H1 (cell line): ENCODE results near the gene DAZL. TPM values are rescaled to one million over a fixed set of nuclear protein-coding genes. Genes with fewer than 3 reads are reported as not detected.

ENCODE experiments used
- CTCF ChIA-PET: fragments of 300-600 bp; sonication (Branson Sonifier 250); formaldehyde crosslinking; loops from one replicate; lab custom pipeline; 2021; ENCODE audit not compliant: partially characterized antibody; lab: Charles Lee
- POLR2A ChIA-PET: fragments of 300-600 bp; sonication (Branson Sonifier 250); formaldehyde crosslinking; loops from one replicate; lab custom pipeline; 2021; ENCODE audit warnings: inconsistent platforms; ENCODE audit not compliant: partially characterized antibody; lab: Charles Lee
- DNase-seq, 2 experiments: peaks; one replicate each; pipeline versions ENCODE4 v3.0.0 to v3.0.0-alpha.2; 2010 to 2022; ENCODE audit warnings: low spot score in 2 of 2, low read depth in 1 of 2, mixed read lengths in 1 of 2
- FAIRE-seq: peaks from 2 replicates; lab custom pipeline; 2011; peaks lifted over from hg19 to GRCh38; lab: Jason Lieb, UNC
- H2AFZ ChIP-seq: 2 replicates; pipeline ENCODE4 v1.8.1; 2012; ENCODE audit warnings: low read length, inconsistent platforms
- H2AK5ac ChIP-seq: 2 replicates; pipeline ENCODE4 v1.6.1; 2013; ENCODE audit warnings: low read depth, low read length
- H2BK120ac ChIP-seq: replicated peaks from 2 replicates; pipeline ENCODE3; 2013; ENCODE audit warnings: low read depth, low read length, inconsistent platforms
- H2BK12ac ChIP-seq: 2 replicates; pipeline ENCODE4 v1.6.1; 2013; ENCODE audit warnings: low read depth, low read length
- H2BK15ac ChIP-seq: 2 replicates; pipeline ENCODE4 v1.6.1; 2013; ENCODE audit warnings: low read length
- H2BK20ac ChIP-seq: 2 replicates; pipeline ENCODE4 v1.6.1; 2013; ENCODE audit warnings: low read length
- H2BK5ac ChIP-seq: 2 replicates; pipeline ENCODE4 v1.6.1; 2013; ENCODE audit warnings: low read depth, low read length
- H3K14ac ChIP-seq: 2 replicates; pipeline ENCODE4 v1.6.1; 2013; ENCODE audit warnings: inconsistent platforms; ENCODE audit not compliant: insufficient read length
- H3K18ac ChIP-seq: 2 replicates; pipeline ENCODE4 v1.6.1; 2013; ENCODE audit warnings: low read length; ENCODE audit errors: extremely low read depth
- H3K23ac ChIP-seq: 2 replicates; pipeline ENCODE4 v1.6.1; 2013; ENCODE audit warnings: inconsistent platforms; ENCODE audit not compliant: insufficient read length
- H3K23me2 ChIP-seq: 2 replicates; pipeline ENCODE4 v1.6.1; 2013; ENCODE audit warnings: low read depth, low read length
- H3K27ac ChIP-seq: 2 replicates; pipeline ENCODE4 v1.6.1; 2011; ENCODE audit warnings: low read depth, low read length, inconsistent platforms
- H3K27me3 ChIP-seq, 4 experiments: replicated peaks in 1 of 4; 1 replicate in 1 of 4; 2 replicates in 3 of 4; pipeline versions ENCODE4 v1.6.1 to v1.8.1; 2011 to 2013; ENCODE audit warnings: low read length in 3 of 4, mild to moderate bottlenecking in 3 of 4, inconsistent platforms in 2 of 4, mixed read lengths in 2 of 4, moderate library complexity in 1 of 4; ENCODE audit not compliant: control insufficient read depth in 3 of 4, insufficient read depth in 3 of 4; ENCODE audit errors: extremely low read depth in 1 of 4
- H3K36me3 ChIP-seq, 4 experiments: 2 replicates each; pipeline versions ENCODE4 v1.6.1 to v1.8.1; 2011 to 2013; ENCODE audit warnings: mild to moderate bottlenecking in 4 of 4, low read length in 3 of 4, moderate library complexity in 2 of 4, control low read depth in 1 of 4, inconsistent platforms in 1 of 4; ENCODE audit not compliant: insufficient read depth in 4 of 4, control insufficient read depth in 2 of 4
- H3K4ac ChIP-seq: replicated peaks from 2 replicates; pipeline ENCODE3; 2013; ENCODE audit warnings: low read length, low read depth, mixed read lengths, inconsistent platforms; ENCODE audit not compliant: insufficient read length
- H3K4me1 ChIP-seq, 4 experiments: replicated peaks in 1 of 4; 1 replicate in 1 of 4; 2 replicates in 3 of 4; pipeline versions ENCODE4 v1.6.1 to v1.8.1; 2011 to 2013; ENCODE audit warnings: low read length in 3 of 4, inconsistent platforms in 2 of 4, mixed read lengths in 1 of 4; ENCODE audit not compliant: insufficient read depth in 4 of 4, control insufficient read depth in 3 of 4
- H3K4me2 ChIP-seq, 2 experiments: 2 replicates each; pipeline versions ENCODE4 v1.6.1 to v1.8.1; 2011 to 2013; ENCODE audit warnings: low read depth in 2 of 2, low read length in 2 of 2, control low read depth in 1 of 2, inconsistent platforms in 1 of 2, mild to moderate bottlenecking in 1 of 2; ENCODE audit not compliant: insufficient read depth in 1 of 2
- H3K4me3 ChIP-seq, 4 experiments: fragments of 200-600, 300-600 bp in 1 of 4; sonication (generic), shearing (Covaris generic), sonication (Bioruptor Twin) in 1 of 4; 2 replicates each; pipeline versions ENCODE4 v1.5.1 to v1.8.1; 2011 to 2016; ENCODE audit warnings: low read length in 4 of 4, low read depth in 3 of 4, control low read depth in 2 of 4, inconsistent platforms in 2 of 4, mild to moderate bottlenecking in 2 of 4, mixed read lengths in 1 of 4, moderate library complexity in 1 of 4; ENCODE audit not compliant: insufficient read depth in 2 of 4; ENCODE audit errors: extremely low read depth in 1 of 4
- H3K56ac ChIP-seq: replicated peaks from 2 replicates; pipeline ENCODE3; 2013; ENCODE audit warnings: low read depth, mild to moderate bottlenecking, mixed read lengths, low read length, inconsistent platforms; ENCODE audit not compliant: insufficient read length
- H3K79me1 ChIP-seq: 2 replicates; pipeline ENCODE4 v1.6.1; 2013; ENCODE audit warnings: low read depth, low read length, control low read depth
- H3K79me2 ChIP-seq, 2 experiments: 2 replicates each; pipeline versions ENCODE4 v1.6.1 to v1.8.1; 2012 to 2013; ENCODE audit warnings: low read length in 2 of 2, mild to moderate bottlenecking in 2 of 2, inconsistent platforms in 1 of 2; ENCODE audit not compliant: insufficient read depth in 2 of 2, control insufficient read depth in 1 of 2
- H3K9ac ChIP-seq, 4 experiments: replicated peaks in 1 of 4; 1 replicate in 1 of 4; 2 replicates in 3 of 4; pipeline versions ENCODE4 v1.6.1 to v1.8.1; 2011 to 2013; ENCODE audit warnings: low read depth in 3 of 4, low read length in 3 of 4, control low read depth in 2 of 4, mild to moderate bottlenecking in 2 of 4, moderate library complexity in 2 of 4, inconsistent platforms in 1 of 4; ENCODE audit errors: extremely low read depth in 1 of 4
- H3K9me3 ChIP-seq, 2 experiments: 2 replicates each; pipeline versions ENCODE4 v1.6.1 to v1.8.1; 2012 to 2013; ENCODE audit warnings: mild to moderate bottlenecking in 2 of 2, moderate library complexity in 2 of 2, control low read depth in 1 of 2, inconsistent platforms in 1 of 2, low read depth in 1 of 2, low read length in 1 of 2, mixed read lengths in 1 of 2; ENCODE audit not compliant: insufficient read depth in 2 of 2
- H4K20me1 ChIP-seq, 2 experiments: replicated peaks in 1 of 2; 2 replicates each; pipeline versions ENCODE3 to v1.8.1; 2011 to 2013; ENCODE audit warnings: inconsistent platforms in 2 of 2, low read length in 2 of 2, mild to moderate bottlenecking in 1 of 2; ENCODE audit not compliant: insufficient read depth in 2 of 2, control insufficient read depth in 1 of 2
- H4K5ac ChIP-seq: 2 replicates; pipeline ENCODE4 v1.6.1; 2013; ENCODE audit warnings: low read length, low read depth, mixed read lengths, inconsistent platforms; ENCODE audit not compliant: insufficient read length
- H4K8ac ChIP-seq: 2 replicates; pipeline ENCODE4 v1.8.0; 2013; ENCODE audit warnings: mild to moderate bottlenecking, moderate library complexity, low read length, inconsistent platforms; ENCODE audit not compliant: insufficient read depth; ENCODE audit errors: extremely low read depth
- H4K91ac ChIP-seq: replicated peaks from 2 replicates; pipeline ENCODE3; 2013; ENCODE audit warnings: low read length, mixed read lengths, inconsistent platforms; ENCODE audit not compliant: insufficient read length
- BCL11A ChIP-seq, 2 experiments: IDR thresholded peaks; one replicate each; pipeline ENCODE4 v1.6.1; 2011; ENCODE audit warnings: low read depth in 2 of 2, low read length in 2 of 2, mild to moderate bottlenecking in 2 of 2
- CHD2 ChIP-seq: IDR thresholded peaks from 2 replicates; pipeline ENCODE4 v1.6.1; 2012; ENCODE audit warnings: low read length, improper control_type of control experiment
- CTBP2 ChIP-seq: IDR thresholded peaks from 2 replicates; pipeline ENCODE4 v1.7.0; 2011; ENCODE audit warnings: borderline replicate concordance, mild to moderate bottlenecking, moderate library complexity, mixed read lengths, low read length; ENCODE audit not compliant: insufficient read depth, insufficient read length
- HDAC2 ChIP-seq, 2 experiments: fragments of 300-600 bp in 1 of 2; sonication (generic) in 1 of 2; IDR thresholded peaks; 2 replicates each; pipeline ENCODE4 v1.6.1; 2011 to 2012; ENCODE audit warnings: low read depth in 2 of 2, low read length in 2 of 2, mild to moderate bottlenecking in 2 of 2, moderate library complexity in 2 of 2, borderline replicate concordance in 1 of 2, inconsistent platforms in 1 of 2
- JUN ChIP-seq: IDR thresholded peaks from 2 replicates; pipeline ENCODE4 v1.6.1; 2011; ENCODE audit warnings: low read depth, mild to moderate bottlenecking, improper control_type of control experiment, low read length
- MAFK ChIP-seq: IDR thresholded peaks from 2 replicates; pipeline ENCODE4 v1.6.1; 2012; ENCODE audit warnings: low read depth, mild to moderate bottlenecking, improper control_type of control experiment, low read length
- MAX ChIP-seq: IDR thresholded peaks from 2 replicates; pipeline ENCODE4 v1.6.1; 2012; ENCODE audit warnings: inconsistent platforms
- RXRA ChIP-seq: IDR thresholded peaks from 2 replicates; pipeline ENCODE4 v1.6.1; 2011; ENCODE audit warnings: low read depth, mild to moderate bottlenecking, low read length, moderate library complexity; ENCODE audit not compliant: insufficient read depth
- SIN3A ChIP-seq, 2 experiments: IDR thresholded peaks in 1 of 2; conservative IDR thresholded peaks in 1 of 2; 2 replicates each; pipeline ENCODE4 v1.6.1; 2011 to 2012; ENCODE audit warnings: low read length in 2 of 2, improper control_type of control experiment in 1 of 2, low read depth in 1 of 2, mild to moderate bottlenecking in 1 of 2
- SIRT6 ChIP-seq: IDR thresholded peaks from one replicate; pipeline ENCODE4 v1.7.1; 2012; ENCODE audit warnings: low read length, inconsistent platforms
- SIX5 ChIP-seq: IDR thresholded peaks from 2 replicates; pipeline ENCODE4 v1.6.1; 2011; ENCODE audit warnings: mild to moderate bottlenecking, low read depth, low read length
- TBP ChIP-seq: IDR thresholded peaks from 2 replicates; pipeline ENCODE4 v1.6.1; 2011; ENCODE audit warnings: low read depth, low read length, improper control_type of control experiment
- WGBS, 2 experiments: shearing (Covaris generic) in 1 of 2; methylation state at CpG; one replicate each; pipeline versions ENCODE4 v1.1.6 to v1.1.7; 2013 to 2015; ENCODE audit warnings: low lambda C conversion rate in 2 of 2, mixed read lengths in 2 of 2, inconsistent platforms in 1 of 2, low coverage in 1 of 2, missing lambda C conversion rate in 1 of 2; ENCODE audit not compliant: insufficient replicate concordance in 2 of 2, insufficient coverage in 1 of 2, insufficient read length in 1 of 2; ENCODE audit errors: extremely low coverage in 1 of 2, missing lambda C conversion rate in 1 of 2; 5-methylcytosine and 5-hydroxymethylcytosine counted together
- polyA plus RNA-seq, 7 experiments: library from polyadenylated mRNA; depleted of rRNA in 3 of 7; stranded (reverse) in 5 of 7; unstranded in 2 of 7; fragments of >200 nt in 5 of 7; fragments of 200-250 nt in 2 of 7; gene quantifications; 1 replicate in 5 of 7; 2 replicates in 1 of 7; 4 replicates in 1 of 7; pipeline versions ENCODE4 v1.2.1 to v1.2.3, GENCODE V29; 2011 to 2013; ENCODE audit warnings: missing spikeins in 2 of 7, mixed read lengths in 2 of 7
- total RNA-seq: library from RNA; stranded (reverse); fragmentation: NEBNext Ultra II Directional; extraction: Animal tissue kit (Norgen Biotek cat#: 25700); gene quantifications from 2 replicates; pipeline ENCODE4 v1.2.1, GENCODE V29; 2021

The DAZL gene
- total and polyA plus RNA-seq, 2 of the 8 experiments (the other 6 are each of a cell fraction or from before 2014, with no cell fraction given): 3.4 to 5.9 TPM

GRCh38 chr3:16546186-16547010 is 58.8 kb downstream of the DAZL start:
- H4K8ac ChIP-seq: no peak overlapping the region
- 95% methylated on average over 11 of the region's 12 CpGs; no CpG with 5 or more reads in 1 of the 2 experiments for WGBS, 2 experiments
- H2AFZ ChIP-seq: no peak overlapping the region; the same call in 1 of the 2 replicates
- CTCF ChIA-PET: interaction anchor here (1.3 to 2.3 kb wide), 3 partner anchors 180 to 256 kb away, joined by 4 to 10 read pairs (median 5); no protein-coding TSS in a partner anchor
- no peak overlapping the region for H2BK20ac ChIP-seq
- no peak overlapping the region for H3K56ac ChIP-seq
- no peak overlapping the region for H3K4ac ChIP-seq
- FAIRE-seq (no peak), DNase-seq (no peak)
- no peak overlapping the region for H3K4me2 ChIP-seq
- no peaks in the 10 kb centered on the region for H3K36me3 ChIP-seq
- H3K9ac ChIP-seq: no peak overlapping the region
- no peak overlapping the region for H4K91ac ChIP-seq
- H3K79me1 ChIP-seq: no peaks in the 10 kb centered on the region
- H3K23me2 ChIP-seq: no peaks in the 10 kb centered on the region
- H3K79me2 ChIP-seq: no peaks in the 10 kb centered on the region
- H2BK15ac ChIP-seq: no peak overlapping the region
- no peak overlapping the region for H2BK5ac ChIP-seq
- H3K4me1 ChIP-seq: peaks cover 0 to 4% (median 2%) of the 10 kb centered on the region in 4 experiments; a peak in 4 of 7 replicates
- H4K20me1 ChIP-seq: no peaks in the 10 kb centered on the region
- no peak overlapping the region for H2BK120ac ChIP-seq
- H2BK12ac ChIP-seq: no peak overlapping the region
- H4K5ac ChIP-seq: no peak overlapping the region
- no peak overlapping the region for H3K18ac ChIP-seq
- no peaks in the 10 kb centered on the region for H3K27me3 ChIP-seq
- no peak for TF ChIP-seq MAFK
- TF ChIP-seq CHD2: no peak
- TF ChIP-seq SIRT6: no peak
- TF ChIP-seq CTBP2: no peak
- TF ChIP-seq RXRA: no peak
- no peak for TF ChIP-seq MAX
- no peak for TF ChIP-seq SIN3A (conservative IDR thresholded peaks at IDR 0.05 in 1 of 2, IDR thresholded peaks at IDR 0.05 in 1 of 2; ENCODE audit: low read depth in 1 of 2, low read length in 2 of 2)
- no peak for TF ChIP-seq BCL11A (IDR thresholded peaks at IDR 0.05; ENCODE audit: low read depth in 2 of 2, low read length in 2 of 2)
- TF ChIP-seq HDAC2 (IDR thresholded peaks at IDR 0.05; ENCODE audit: borderline replicate concordance in 1 of 2, low read depth in 2 of 2, low read length in 2 of 2): no peak
- no peak for TF ChIP-seq JUN
- TF ChIP-seq TBP: no peak
- TF ChIP-seq SIX5: no peak
- H3K23ac ChIP-seq: no peak overlapping the region
- no peak overlapping the region for H3K27ac ChIP-seq
- H3K9me3 ChIP-seq: no peaks in the 10 kb centered on the region
- no peak overlapping the region for H3K14ac ChIP-seq
- POLR2A ChIA-PET: no interaction called here
- H2AK5ac ChIP-seq: no peak overlapping the region
- H3K4me3 ChIP-seq: no peak overlapping the region
